Measurements from ENCODE around the gene PROK2. TPM values are rescaled to one million over a fixed set of nuclear protein-coding genes. Genes with fewer than 3 reads are reported as not detected.

PROK2 gene
- under 1 TPM in 2 of 3 donors, not detected in 1; 0.08 to 0.21 TPM for polyA plus RNA-seq (ENCODE audit: insufficient read length in 3 of 3)

- DNase-seq (ENCODE audit: low read depth in 3 of 3, low spot score in 2 of 3), result no peak
Observed at GRCh38 chr3:71784914-71785531, at the start of gene PROK2. TSS of gene PROK2 (minus strand) at chr3:71785148. CDS start at chr3:71785052, 96 bp downstream.

GRCh38 chr3:71831599-71831998 is 46.7 kb upstream of the PROK2 start:
- DNase-seq (ENCODE audit: low read depth in 3 of 3, low spot score in 2 of 3), result no peak

GRCh38 chr3:71825551-71826283 is 40.8 kb upstream of the PROK2 start:
- no peak for DNase-seq (ENCODE audit: low read depth in 3 of 3, low spot score in 2 of 3)

- no peak for DNase-seq (ENCODE audit: low read depth in 3 of 3, low spot score in 2 of 3)
Observed at GRCh38 chr3:71821116-71821515, 36.2 kb upstream of the PROK2 start.

- no peak for DNase-seq (ENCODE audit: low read depth in 3 of 3, low spot score in 2 of 3)
Observed at GRCh38 chr3:71817262-71817661, 32.3 kb upstream of the PROK2 start.

- no peak for DNase-seq (ENCODE audit: low read depth in 3 of 3, low spot score in 2 of 3)
Observed at GRCh38 chr3:71816767-71817156, 31.8 kb upstream of the PROK2 start.

GRCh38 chr3:71815340-71816067 is 30.6 kb upstream of the PROK2 start:
- DNase-seq (ENCODE audit: low read depth in 3 of 3, low spot score in 2 of 3), result no peak

GRCh38 chr3:71813704-71814103 is 28.8 kb upstream of the PROK2 start:
- DNase-seq (ENCODE audit: low read depth in 3 of 3, low spot score in 2 of 3), result no peak

- no peak for DNase-seq (ENCODE audit: low read depth in 3 of 3, low spot score in 2 of 3)
Observed at GRCh38 chr3:71813073-71813472, 28.1 kb upstream of the PROK2 start.

- DNase-seq (ENCODE audit: low read depth in 3 of 3, low spot score in 2 of 3), result no peak
Observed at GRCh38 chr3:71810056-71810455, 25.1 kb upstream of the PROK2 start.

GRCh38 chr3:71809321-71810026 is 24.5 kb upstream of the PROK2 start:
- DNase-seq (ENCODE audit: low read depth in 3 of 3, low spot score in 2 of 3), result no peak

GRCh38 chr3:71806736-71807135 is 21.8 kb upstream of the PROK2 start:
- DNase-seq (ENCODE audit: low read depth in 3 of 3, low spot score in 2 of 3), result no peak

GRCh38 chr3:71805691-71806090 is 20.7 kb upstream of the PROK2 start:
- DNase-seq (ENCODE audit: low read depth in 3 of 3, low spot score in 2 of 3), result no peak

- no peak for DNase-seq (ENCODE audit: low read depth in 3 of 3, low spot score in 2 of 3)
Observed at GRCh38 chr3:71805199-71805598, 20.3 kb upstream of the PROK2 start.

- no peak for DNase-seq (ENCODE audit: low read depth in 3 of 3, low spot score in 2 of 3)
Observed at GRCh38 chr3:71803248-71803647, 18.3 kb upstream of the PROK2 start.

GRCh38 chr3:71801986-71802385 is 17.0 kb upstream of the PROK2 start:
- DNase-seq (ENCODE audit: low read depth in 3 of 3, low spot score in 2 of 3), result no peak

GRCh38 chr3:71800023-71800422 is 15.1 kb upstream of the PROK2 start:
- no peak for DNase-seq (ENCODE audit: low read depth in 3 of 3, low spot score in 2 of 3)

GRCh38 chr3:71797455-71797854 is 12.5 kb upstream of the PROK2 start:
- DNase-seq (ENCODE audit: low read depth in 3 of 3, low spot score in 2 of 3), result no peak

- DNase-seq (ENCODE audit: low read depth in 3 of 3, low spot score in 2 of 3), result no peak
Observed at GRCh38 chr3:71796290-71796689, 11.3 kb upstream of the PROK2 start.

GRCh38 chr3:71791634-71792033 is 6.7 kb upstream of the PROK2 start:
- DNase-seq (ENCODE audit: low read depth in 3 of 3, low spot score in 2 of 3), result no peak

GRCh38 chr3:71789922-71790321 is 5.0 kb upstream of the PROK2 start:
- DNase-seq (ENCODE audit: low read depth in 3 of 3, low spot score in 2 of 3), result no peak
